SIG-M5 treated with dmso at 0.1 percent for 504 hours (cell line): Measurements from ENCODE around the gene FANCC.

Experiments used
- DNase-seq: peaks from one replicate; lab custom pipeline; 2025; ENCODE audit not compliant: unreplicated experiment; lab: John Stamatoyannopoulos, UW

Gene FANCC

GRCh38 chr9:95053611-95054570 is 263.6 kb downstream of the FANCC start:
- DNase-seq, result no peak

DNA sequence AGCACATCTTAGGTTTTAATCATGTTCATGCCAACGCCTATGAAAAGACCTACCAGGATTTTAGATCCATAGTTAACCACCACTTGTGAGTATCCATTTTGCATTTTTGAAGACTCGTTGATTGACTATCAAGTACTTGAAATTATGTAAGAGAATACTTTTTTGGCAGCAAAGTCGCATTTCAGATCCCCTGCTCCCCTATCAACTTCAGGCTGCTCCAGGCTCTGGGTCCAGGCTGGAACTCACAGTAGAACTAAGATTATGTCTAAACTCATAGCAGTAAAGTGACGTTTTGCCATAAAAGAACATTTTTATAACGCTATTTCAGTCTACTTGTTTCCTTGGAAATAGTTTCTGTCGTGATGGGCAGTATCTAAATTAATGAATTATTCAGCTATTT is 267.7 kb downstream of the FANCC start:
- no peak for DNase-seq
